Raji (cell line): ENCODE measurements around the gene SIRT7.

Source experiments
- POLR2A ChIP-seq: IDR thresholded peaks from 2 replicates; pipeline ENCODE4 v1.6.1; 2011; ENCODE audit warnings: low read depth, low read length, control low read depth; ENCODE audit not compliant: insufficient read depth

Gene SIRT7

GRCh38 chr17:81920612-81921536, 2.9 kb upstream of the SIRT7 start:
- TF ChIP-seq POLR2A: no peak

- no peak for TF ChIP-seq POLR2A
These were observed 1.0 kb upstream of the SIRT7 start for GRCh38 chr17:81918832-81919545.

GRCh38 chr17:81916234-81917001, 1.6 kb downstream of the SIRT7 start:
- no peak for TF ChIP-seq POLR2A

GRCh38 chr17:81915331-81915730, 2.6 kb downstream of the SIRT7 start:
- no peak for TF ChIP-seq POLR2A

- no peak for TF ChIP-seq POLR2A
These were observed 3.7 kb downstream of the SIRT7 start for GRCh38 chr17:81914103-81914850.

GRCh38 chr17:81913394-81914102, 4.4 kb downstream of the SIRT7 start:
- no peak for TF ChIP-seq POLR2A

- no peak for TF ChIP-seq POLR2A
These were observed 5.3 kb downstream of the SIRT7 start for GRCh38 chr17:81912441-81913309.

GRCh38 chr17:81911969-81912368, 6.0 kb downstream of the SIRT7 start:
- TF ChIP-seq POLR2A: no peak

GRCh38 chr17:81911277-81911961, 6.6 kb downstream of the SIRT7 start, which contains the start of gene PCYT2:
PCYT2 (minus strand) TSS chr17:81911399; CDS start chr17:81911355, 44 bp downstream.
- peak; percentile 58 for TF ChIP-seq POLR2A

- TF ChIP-seq POLR2A: no peak
These were observed 7.1 kb downstream of the SIRT7 start for GRCh38 chr17:81910840-81911276.

GRCh38 chr17:81909966-81910839, 7.8 kb downstream of the SIRT7 start:
- no peak for TF ChIP-seq POLR2A

- TF ChIP-seq POLR2A: no peak
These were observed 8.7 kb downstream of the SIRT7 start for GRCh38 chr17:81909231-81909630.

- no peak for TF ChIP-seq POLR2A
These were observed 9.2 kb downstream of the SIRT7 start for GRCh38 chr17:81908793-81909192.
